Stomach (tissue), 9 donors: Measurements from ENCODE around the gene TRIO. TPM values are rescaled to one million over a fixed set of nuclear protein-coding genes. Genes with fewer than 3 reads are reported as not detected.
A peak's percentile ranks its signal among the peaks of the same experiment; 100 is the strongest.

ENCODE experiments used
- DNase-seq, 2 donors: peaks; one replicate each; pipeline versions ENCODE4 v3.0.0 to v3.0.0-alpha.2; 2013 to 2019
- H3K27ac ChIP-seq, 5 donors: fragments of 200-600 bp in 4 of 5; sonication (generic) in 4 of 5; one replicate each; pipeline ENCODE4 v1.5.1; 2013 to 2019; ENCODE audit warnings: mild to moderate bottlenecking in 1 of 5, moderate library complexity in 1 of 5
- H3K27me3 ChIP-seq, 3 donors: fragments of 200-600 bp; sonication (generic); one replicate each; pipeline ENCODE4 v1.5.1; 2017 to 2019; ENCODE audit warnings: mixed run types in 1 of 3
- H3K36me3 ChIP-seq, 4 donors: fragments of 200-600 bp; sonication (generic); 1 replicate in 3 of 4; 2 replicates in 1 of 4; pipeline ENCODE4 v1.5.1; 2016 to 2019
- H3K4me1 ChIP-seq, 4 donors: fragments of 200-600 bp; sonication (generic); one replicate each; pipeline ENCODE4 v1.5.1; 2016 to 2019
- H3K4me3 ChIP-seq, 4 donors: fragments of 200-600 bp; sonication (generic) in 3 of 4; one replicate each; pipeline ENCODE4 v1.5.1; 2016 to 2019; ENCODE audit warnings: mild to moderate bottlenecking in 1 of 4
- H3K9me3 ChIP-seq, 4 donors: fragments of 200-600 bp; sonication (generic); one replicate each; pipeline ENCODE4 v1.5.1; 2016 to 2019
- CTCF ChIP-seq, 7 experiments: fragments of 450-650 bp in 4 of 7; fragments of 200-600 bp in 3 of 7; sonication (generic) in 3 of 7; IDR thresholded peaks; one replicate each; pipeline ENCODE4 v1.5.1; 2016 to 2019; ENCODE audit warnings: antibody characterized with exemption in 7 of 7, control low read depth in 2 of 7, mild to moderate bottlenecking in 1 of 7
- EP300 ChIP-seq: sonication (generic); formaldehyde crosslinking; IDR thresholded peaks from one replicate; pipeline ENCODE4 v1.6.1; 2017; ENCODE audit warnings: antibody characterized with exemption
- POLR2A ChIP-seq, 4 donors: fragments of 450-650 bp; IDR thresholded peaks; one replicate each; pipeline ENCODE4 v1.6.1; 2016; ENCODE audit warnings: antibody characterized with exemption in 4 of 4, control low read depth in 2 of 4, mild to moderate bottlenecking in 1 of 4, moderate library complexity in 1 of 4
- POLR2AphosphoS5 ChIP-seq, 3 donors: sonication (generic); formaldehyde crosslinking; IDR thresholded peaks; one replicate each; pipeline ENCODE4 v1.6.1; 2016; ENCODE audit warnings: antibody characterized with exemption in 3 of 3
- WGBS, 5 donors: extraction: QIAGEN DNeasy Blood & Tissue Kit in 3 of 5; methylation state at CpG; one replicate each; pipeline versions ENCODE4 v1.1.5 to v1.1.7; 2013 to 2018; 5-methylcytosine and 5-hydroxymethylcytosine counted together
- intact Hi-C: fragments of 100-400 bp; cut with DNase I; formaldehyde crosslinking; loops from one replicate; pipeline ENCODE4 v1.15.1; 2023; ENCODE audit warnings: low total_unique reads
- polyA plus RNA-seq, 3 donors: library from polyadenylated mRNA; stranded (reverse); fragments of 200-250 nt; gene quantifications; one replicate each; pipeline ENCODE4 v1.2.3, GENCODE V29; 2013
- total RNA-seq, 5 donors: library from RNA; depleted of rRNA; stranded (reverse); fragments of >200 nt; gene quantifications; one replicate each; pipeline versions ENCODE4 v1.1.0 to v1.2.3, GENCODE V29; 2014 to 2016
- donor health status: healthy with polysubstance abuse.
- donor health status: Bipolar disorder and iron deficiency.
- donor health status: healthy.

The TRIO gene
- total and polyA plus RNA-seq, 8 donors: 9.9 to 558 (median 127) TPM

- Histone ChIP-seq H3K9me3 (no peaks in the 10 kb centered on the region), H3K4me3 (no peak overlapping the region), H3K4me1 (peaks cover 22 to 78% (median 47%) of the 10 kb centered on the region in 4 donors), H3K27ac (peak overlapping the region in 2 of 5 donors; percentile 13 to 64), H3K36me3 (no peaks in the 10 kb centered on the region), H3K27me3 (no peaks in the 10 kb centered on the region)
- intact Hi-C loops: no loop called here
- no peak for DNase-seq
- TF ChIP-seq POLR2A (IDR thresholded peaks at IDR 0.05): no peak
- no peak for TF ChIP-seq CTCF (IDR thresholded peaks at IDR 0.05)
- WGBS, 5 donors: 87 to 91% (median 90%) methylated on average over 11 of the region's 11 CpGs
These were observed 57.3 kb downstream of the TRIO start for GRCh38 chr5:14200312-14200990.

GRCh38 chr5:14201325-14202045, 58.3 kb downstream of the TRIO start:
- TF ChIP-seq EP300: no peak
- intact Hi-C loops: no loop called here
- H3K27me3 ChIP-seq: no peaks in the 10 kb centered on the region
- no peaks in the 10 kb centered on the region for H3K9me3 ChIP-seq
- H3K4me1 ChIP-seq: peaks cover 22 to 87% (median 51%) of the 10 kb centered on the region in 4 donors
- peak overlapping the region in 2 of 5 donors; percentile 4 to 6 for H3K27ac ChIP-seq
- no peaks in the 10 kb centered on the region for H3K36me3 ChIP-seq
- DNase-seq: no peak
- 68 to 75% (median 72%) methylated on average over 5 to 7 of the region's 7 CpGs for WGBS, 5 donors
- no peak overlapping the region for H3K4me3 ChIP-seq

- Histone ChIP-seq H3K4me1 (peaks cover 15 to 83% (median 48%) of the 10 kb centered on the region in 4 donors), H3K4me3 (no peak overlapping the region), H3K27me3 (no peaks in the 10 kb centered on the region), H3K27ac (peak overlapping the region in 3 of 5 donors; percentile 16 to 73 (median 66)), H3K36me3 (no peaks in the 10 kb centered on the region), H3K9me3 (no peaks in the 10 kb centered on the region)
- intact Hi-C loops: no loop called here
- TF ChIP-seq EP300: no peak
- TF ChIP-seq POLR2A (IDR thresholded peaks at IDR 0.05): no peak
- TF ChIP-seq POLR2AphosphoS5 (IDR thresholded peaks at IDR 0.05): no peak
- TF ChIP-seq CTCF (IDR thresholded peaks at IDR 0.05): no peak
- WGBS, 5 donors: 67 to 85% (median 74%) methylated on average over 6 of the region's 6 CpGs
- DNase-seq: no peak
These were observed 59.3 kb downstream of the TRIO start for GRCh38 chr5:14202462-14202861.

GRCh38 chr5:14204011-14204670, 61.0 kb downstream of the TRIO start:
- no peak for TF ChIP-seq POLR2A (IDR thresholded peaks at IDR 0.05)
- no peak for TF ChIP-seq POLR2AphosphoS5 (IDR thresholded peaks at IDR 0.05)
- no peak for TF ChIP-seq EP300
- TF ChIP-seq CTCF (IDR thresholded peaks at IDR 0.05): no peak
- no peak for DNase-seq
- Histone ChIP-seq H3K4me1 (peaks cover 24 to 97% (median 59%) of the 10 kb centered on the region in 4 donors), H3K9me3 (no peaks in the 10 kb centered on the region), H3K27me3 (no peaks in the 10 kb centered on the region), H3K4me3 (no peak overlapping the region), H3K27ac (peak overlapping the region; percentile 13 to 78 (median 66)), H3K36me3 (no peaks in the 10 kb centered on the region)
- WGBS, 5 donors: 69 to 75% (median 71%) methylated on average over 6 of the region's 6 CpGs
- intact Hi-C loops: no loop called here
